ENCODE measurements around the gene CCDC110. TPM values are rescaled to one million over a fixed set of nuclear protein-coding genes. Genes with fewer than 3 reads are reported as not detected.

Gene CCDC110
- total and polyA plus RNA-seq, 2 donors (not counting 3 experiments of a cell fraction or from before 2014, with no cell fraction given) = 0.25 to 0.71 TPM

DNA sequence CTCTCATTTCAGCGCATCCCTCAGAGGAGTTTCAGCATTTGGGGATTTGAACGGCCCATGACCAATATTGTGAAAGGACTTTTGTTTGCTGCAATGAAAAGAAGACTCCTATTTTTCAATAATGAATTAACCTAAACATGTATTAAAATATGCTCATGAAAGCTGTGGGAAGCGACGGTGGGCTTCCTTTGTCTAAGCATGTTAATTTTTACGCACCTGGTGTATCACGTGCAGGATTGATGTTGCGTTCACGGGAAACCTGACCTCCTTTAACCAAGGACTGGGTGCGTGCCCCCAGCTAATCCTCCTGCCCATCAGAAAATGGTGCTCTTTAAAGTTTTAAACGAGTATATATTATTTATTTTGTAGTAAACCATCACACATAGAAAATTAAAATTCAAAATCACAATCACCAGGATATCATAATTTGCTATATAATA, 590 bp upstream of the CCDC110 start:
- intact Hi-C loops (cut with micrococcal nuclease) (no loop called here), dilution Hi-C loops (cut with MboI; ENCODE audit: extremely low pct_ligation_motif_present, low sequenced_read_pairs) (no loop called here)
- peak overlapping the region; percentile 43 to 80 (median 47) for H3K4me3 ChIP-seq (replicated peaks in 1 of 3; ENCODE audit: insufficient read depth in 1 of 3, low read depth in 1 of 3, low read length in 3 of 3)
- H3K4me1 ChIP-seq (ENCODE audit: control insufficient read depth, extremely low read depth, insufficient read depth, low read length) = peaks cover 8% of the 10 kb centered on the region
- peak overlapping the region; percentile 72 for H3K9ac ChIP-seq (replicated peaks; ENCODE audit: extremely low read depth, insufficient read depth, low read length)
- H4K20me1 ChIP-seq (replicated peaks; ENCODE audit: control insufficient read depth, extremely low read depth, insufficient read depth, low read length) = no peaks in the 10 kb centered on the region
- BruUV-seq (replicated peaks) = TSS peak; percentile 30
- no peaks in the 10 kb centered on the region for H3K36me3 ChIP-seq (ENCODE audit: control insufficient read depth in 2 of 2, extremely low read depth in 1 of 2, insufficient read depth in 2 of 2, low read length in 2 of 2)
- DNase-seq (ENCODE audit: low read depth, low spot score) (no peak), FAIRE-seq (no peak)
- H3K27me3 ChIP-seq (ENCODE audit: control insufficient read depth in 2 of 2, insufficient read depth in 2 of 2, low read length in 2 of 2) = peaks cover 13 to 14% of the 10 kb centered on the region in 2 experiments
- H3K27ac ChIP-seq (ENCODE audit: insufficient read depth, low read depth, low read length) = no peak overlapping the region
- peak overlapping the region; percentile 89 for H3K4me2 ChIP-seq (ENCODE audit: insufficient read depth, low read length)
- TF ChIP-seq POLR2AphosphoS5 (IDR thresholded peaks at IDR 0.05; ENCODE audit: insufficient read depth, low read depth, low read length) (no peak), JUN (IDR thresholded peaks at IDR 0.05; ENCODE audit: borderline replicate concordance, insufficient read depth, insufficient read length, low read depth) (no peak), MYC (IDR thresholded peaks at IDR 0.05; ENCODE audit: low read depth, low read length) (no peak), FOS (IDR thresholded peaks at IDR 0.05; ENCODE audit: borderline replicate concordance, insufficient read depth, low read length) (no peak), POLR2A (IDR thresholded peaks at IDR 0.05; ENCODE audit: low read depth, low read length) (no peak), EZH2 (IDR thresholded peaks at IDR 0.05; ENCODE audit: borderline replicate concordance, low read depth, low read length, severe bottlenecking) (no peak), GATA2 (IDR thresholded peaks at IDR 0.05; ENCODE audit: insufficient read depth, insufficient read length, low read depth, low read length) (no peak), CTCF (IDR thresholded peaks at IDR 0.05; ENCODE audit: extremely low read depth in 1 of 2, insufficient read depth in 1 of 2, low read depth in 1 of 2, low read length in 2 of 2) (no peak)
- TF ChIP-seq, protein P1, sequence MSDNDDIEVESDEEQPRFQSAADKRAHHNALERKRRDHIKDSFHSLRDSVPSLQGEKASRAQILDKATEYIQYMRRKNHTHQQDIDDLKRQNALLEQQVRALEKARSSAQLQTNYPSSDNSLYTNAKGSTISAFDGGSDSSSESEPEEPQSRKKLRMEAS (IDR thresholded peaks at IDR 0.05; ENCODE audit: insufficient read depth, insufficient read length) = no peak
- peak overlapping the region; percentile 79 for H2AFZ ChIP-seq (ENCODE audit: low read depth, low read length)
- ChIA-PET POLR2A (no interaction called here), CTCF (interaction anchor here (0.7 to 4.5 kb wide), 9 partner anchors 10 to 566 kb away, joined by 3 to 107 read pairs (median 5); partner anchors contain the start of gene PDLIM3)
- no peaks in the 10 kb centered on the region for H3K9me1 ChIP-seq (replicated peaks; ENCODE audit: control insufficient read depth, extremely low read depth, insufficient read depth, low read length)
- H3K79me2 ChIP-seq (ENCODE audit: control insufficient read depth, insufficient read depth, low read length) = no peaks in the 10 kb centered on the region
- H3K9me3 ChIP-seq (replicated peaks; ENCODE audit: control insufficient read depth, insufficient read depth, low read length) = no peaks in the 10 kb centered on the region

All from endothelial cell of umbilical vein (primary cell).